PC-3 (cell line): ENCODE data around the gene GTF3C2. TPM values are rescaled to one million over a fixed set of nuclear protein-coding genes. Genes with fewer than 3 reads are reported as not detected.
A peak's percentile ranks its signal among the peaks of the same experiment; 100 is the strongest.

Source experiments
- ATAC-seq: fragments of 200-7000 bp; cut with Tn5 transposase; 2 replicates; pipeline ENCODE4 v1.9.1; 2020; ENCODE audit warnings: mild to moderate bottlenecking, moderate library complexity
- Bru-seq: library from RNA; stranded (reverse); fragments of 400-500 nt; gene quantifications from one replicate; lab custom pipeline; 2021; lab: Mats Ljungman, UMichigan
- BruChase-seq, 2 experiments: library from RNA; stranded (reverse); fragments of 400-500 nt; gene quantifications; one replicate each; lab custom pipeline; 2021; lab: Mats Ljungman, UMichigan
- BruUV-seq: library from RNA; stranded (reverse); fragments of 400-500 nt; replicated peaks from 2 replicates; lab custom pipeline; 2021; lab: Mats Ljungman, UMichigan
- CTCF ChIA-PET: fragments of 300-600 bp; sonication (Branson Sonifier 250); formaldehyde crosslinking; loops from one replicate; lab custom pipeline; 2022; ENCODE audit warnings: antibody characterized with exemption; lab: Charles Lee
- POLR2A ChIA-PET: fragments of 300-600 bp; sonication (Branson Sonifier 250); formaldehyde crosslinking; loops from one replicate; lab custom pipeline; 2022; ENCODE audit warnings: antibody characterized with exemption; ENCODE audit not compliant: unreplicated experiment; lab: Charles Lee
- DNase-seq: peaks from one replicate; pipeline ENCODE4 v3.0.0-alpha.2; 2015
- H2AFZ ChIP-seq: fragments of 300-600 bp; sonication (generic); 2 replicates; pipeline ENCODE4 v1.6.0; 2016; ENCODE audit warnings: antibody characterized with exemption, low read length
- H3F3A ChIP-seq: fragments of 300-600 bp; sonication (generic); one replicate; pipeline ENCODE4 v1.6.0; 2017; ENCODE audit warnings: antibody characterized with exemption, low read length, control low read depth, mild to moderate bottlenecking; ENCODE audit not compliant: unreplicated experiment
- H3K27ac ChIP-seq: fragments of 300-600 bp; sonication (generic); 2 replicates; pipeline ENCODE4 v1.5.1; 2016; ENCODE audit warnings: mild to moderate bottlenecking, low read length
- H3K27me3 ChIP-seq: fragments of 300-600 bp; sonication (generic); 2 replicates; pipeline ENCODE4 v1.6.1; 2016; ENCODE audit warnings: low read length, mixed read lengths
- H3K36me3 ChIP-seq: fragments of 300-600 bp; sonication (generic); 2 replicates; pipeline ENCODE4 v1.6.1; 2016; ENCODE audit warnings: low read depth, mixed run types, low read length, mixed read lengths
- H3K4me1 ChIP-seq: fragments of 300-600 bp; sonication (generic); 2 replicates; pipeline ENCODE4 v1.5.1; 2016; ENCODE audit warnings: low read length; ENCODE audit not compliant: insufficient read depth
- H3K4me2 ChIP-seq: fragments of 300-600 bp; sonication (generic); 2 replicates; pipeline ENCODE4 v1.6.0; 2016; ENCODE audit warnings: low read length
- H3K4me3 ChIP-seq: fragments of 300-600 bp; sonication (generic); 2 replicates; pipeline ENCODE4 v1.5.1; 2016; ENCODE audit warnings: mild to moderate bottlenecking, low read length, mixed read lengths
- H3K79me2 ChIP-seq: fragments of 300-600 bp; sonication (generic); 2 replicates; pipeline ENCODE4 v1.6.1; 2017; ENCODE audit warnings: low read length, mixed read lengths
- H3K9ac ChIP-seq: fragments of 300-600 bp; sonication (generic); 2 replicates; pipeline ENCODE4 v1.6.0; 2016; ENCODE audit warnings: mild to moderate bottlenecking, low read length
- H3K9me2 ChIP-seq: fragments of 300-600 bp; sonication (generic); replicated peaks from 2 replicates; pipeline ENCODE4 v1.6.1; 2016; ENCODE audit warnings: mixed run types, low read length, mixed read lengths
- H3K9me3 ChIP-seq: fragments of 300-600 bp; sonication (generic); 2 replicates; pipeline ENCODE4 v1.6.1; 2016; ENCODE audit warnings: low read length, mixed read lengths
- H4K20me1 ChIP-seq: fragments of 300-600 bp; sonication (generic); 2 replicates; pipeline ENCODE4 v1.6.1; 2016; ENCODE audit warnings: low read length, mixed read lengths
- CTCF ChIP-seq: fragments of 300-600 bp; sonication (generic); conservative IDR thresholded peaks from 2 replicates; pipeline ENCODE4 v1.5.1; 2017; ENCODE audit warnings: antibody characterized with exemption, low read depth, mild to moderate bottlenecking, low read length
- EZH2 ChIP-seq: fragments of 300-600 bp; sonication (generic); IDR thresholded peaks from one replicate; pipeline ENCODE4 v1.6.1; 2017; ENCODE audit warnings: antibody characterized with exemption, mild to moderate bottlenecking, low read length; ENCODE audit not compliant: unreplicated experiment
- EZH2phosphoT487 ChIP-seq: fragments of 300-600 bp; sonication (generic); IDR thresholded peaks from 2 replicates; pipeline ENCODE4 v1.6.1; 2018; ENCODE audit warnings: mild to moderate bottlenecking, antibody characterized with exemption, low read length, borderline replicate concordance
- intact Hi-C: fragments of 100-400 bp; cut with micrococcal nuclease; formaldehyde crosslinking; loops from 2 replicates; pipeline ENCODE4 v1.9.0; 2023
- long read RNA-seq: library from polyadenylated mRNA; unstranded; transcript quantifications from one replicate; pipeline ENCODE4 v2.0.0, GENCODE V29; 2021; ENCODE audit not compliant: unreplicated experiment
- total RNA-seq: library from RNA; depleted of rRNA; stranded (reverse); fragments of >200 nt; gene quantifications from 2 replicates; pipeline ENCODE4 v1.2.3, GENCODE V29; 2014; rRNA removed

Gene GTF3C2
- total RNA-seq, result 82.2 and 98.1 TPM in 2 replicates
- Bru-seq, nascent RNA, result percentile 83 among the genes with signal in this experiment
- BruChase-seq, experiment 1, labeled RNA remaining after a 6-hour chase, result percentile 91 among the genes with signal in this experiment
- percentile 89 among the genes with signal in this experiment for BruChase-seq, experiment 2, labeled RNA remaining after a 2-hour chase
- long read RNA-seq, transcript GTF3C2-201 (19 exons, 3,882 nt), result major isoform, 27 of 102 reads
- long read RNA-seq, partial matches to known transcripts, result 51 of 102 reads
- long read RNA-seq, other reads (novel, unspliced or antisense), result 21 of 102 reads

- peaks cover 28% of the 10 kb centered on the region for H3K4me1 ChIP-seq
- no peak for TF ChIP-seq CTCF
- TF ChIP-seq EZH2phosphoT487, result no peak
- TF ChIP-seq EZH2, result no peak
- ChIA-PET CTCF (interaction anchor here (0.6 to 0.8 kb wide), 2 partner anchors 13 to 604 kb away, joined by 3 to 5 read pairs; no protein-coding TSS in a partner anchor), POLR2A (no interaction called here)
- peak within 1 kb of the TSS; percentile 94 for H3K27ac ChIP-seq
- peak within 1 kb of the TSS; percentile 95 for H3K9ac ChIP-seq
- H3K79me2 ChIP-seq, result peaks cover 67% of the 10 kb centered on the region
- intact Hi-C loops, result loop anchor here (1.0 kb wide), 2 partner anchors 14 to 35 kb away; partner anchors contain the start of genes EIF2B4 and SNX17
- peak within 1 kb of the TSS; percentile 84 for H2AFZ ChIP-seq
- H3F3A ChIP-seq, result no peaks in the 10 kb centered on the region
- peak; percentile 94 for DNase-seq
- no peaks in the 10 kb centered on the region for H3K9me2 ChIP-seq
- peaks cover 12% of the 10 kb centered on the region for H4K20me1 ChIP-seq
- no peaks in the 10 kb centered on the region for H3K36me3 ChIP-seq
- peak within 1 kb of the TSS; percentile 91 for H3K4me2 ChIP-seq
- TSS peak; percentile 66 for BruUV-seq
- peak within 1 kb of the TSS; percentile 77 for H3K4me3 ChIP-seq
- peak; percentile 88 for ATAC-seq
- no peaks in the 10 kb centered on the region for H3K9me3 ChIP-seq
- H3K27me3 ChIP-seq, result no peaks in the 10 kb centered on the region
Observed at GRCh38 chr2:27356382-27357181, at the start of gene GTF3C2. Gene GTF3C2 (minus strand): TSS chr2:27356764. CDS start chr2:27343554, 13,210 bp downstream.

GRCh38 chr2:27400348-27401135, 44.0 kb upstream of the GTF3C2 start:
- intact Hi-C loops, result loop anchor here (10.0 kb wide), 1 partner anchor 254 kb away; no protein-coding TSS in a partner anchor
- Histone ChIP-seq H2AFZ (no peak overlapping the region), H3K79me2 (peaks cover 99% of the 10 kb centered on the region), H3F3A (no peaks in the 10 kb centered on the region), H3K9me3 (no peaks in the 10 kb centered on the region), H3K4me2 (no peak overlapping the region), H3K9ac (no peak overlapping the region), H3K36me3 (peaks cover 10% of the 10 kb centered on the region; the same call in 1 of the 2 replicates), H3K4me3 (no peak overlapping the region), H3K27me3 (no peaks in the 10 kb centered on the region), H3K4me1 (no peaks in the 10 kb centered on the region), H3K9me2 (no peaks in the 10 kb centered on the region), H3K27ac (no peak overlapping the region), H4K20me1 (peaks cover 32% of the 10 kb centered on the region)
- ChIA-PET CTCF (no interaction called here), POLR2A (interaction anchor here (0.6 kb wide), 1 partner anchor 56 kb away, joined by 6 read pairs; no protein-coding TSS in a partner anchor)
- no TSS peak for BruUV-seq
- no peak for ATAC-seq
- TF ChIP-seq EZH2phosphoT487 (no peak), CTCF (no peak), EZH2 (no peak)
- DNase-seq, result no peak
